ENCODE data around the gene ZMIZ2.

DNA sequence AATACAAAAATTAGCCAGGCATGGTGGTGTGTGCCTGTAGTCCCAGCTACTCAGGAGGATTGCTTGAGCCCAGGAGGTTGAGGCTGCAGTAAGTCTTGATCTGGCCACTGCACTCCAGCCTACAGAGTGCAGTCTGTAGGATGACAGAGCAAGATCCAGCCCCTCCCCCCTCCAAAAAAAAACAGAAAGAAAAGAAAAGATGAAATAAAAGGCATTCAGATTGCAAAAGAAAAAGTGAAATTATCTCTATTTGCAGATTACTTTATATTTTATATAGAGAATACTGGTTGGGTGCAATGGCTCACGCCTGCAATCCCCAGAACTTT lies 20.7 kb upstream of the ZMIZ2 start:
- TF ChIP-seq, protein P1, sequence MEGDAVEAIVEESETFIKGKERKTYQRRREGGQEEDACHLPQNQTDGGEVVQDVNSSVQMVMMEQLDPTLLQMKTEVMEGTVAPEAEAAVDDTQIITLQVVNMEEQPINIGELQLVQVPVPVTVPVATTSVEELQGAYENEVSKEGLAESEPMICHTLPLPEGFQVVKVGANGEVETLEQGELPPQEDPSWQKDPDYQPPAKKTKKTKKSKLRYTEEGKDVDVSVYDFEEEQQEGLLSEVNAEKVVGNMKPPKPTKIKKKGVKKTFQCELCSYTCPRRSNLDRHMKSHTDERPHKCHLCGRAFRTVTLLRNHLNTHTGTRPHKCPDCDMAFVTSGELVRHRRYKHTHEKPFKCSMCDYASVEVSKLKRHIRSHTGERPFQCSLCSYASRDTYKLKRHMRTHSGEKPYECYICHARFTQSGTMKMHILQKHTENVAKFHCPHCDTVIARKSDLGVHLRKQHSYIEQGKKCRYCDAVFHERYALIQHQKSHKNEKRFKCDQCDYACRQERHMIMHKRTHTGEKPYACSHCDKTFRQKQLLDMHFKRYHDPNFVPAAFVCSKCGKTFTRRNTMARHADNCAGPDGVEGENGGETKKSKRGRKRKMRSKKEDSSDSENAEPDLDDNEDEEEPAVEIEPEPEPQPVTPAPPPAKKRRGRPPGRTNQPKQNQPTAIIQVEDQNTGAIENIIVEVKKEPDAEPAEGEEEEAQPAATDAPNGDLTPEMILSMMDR (IDR thresholded peaks at IDR 0.05) = no peak
- TF ChIP-seq POLR2AphosphoS5 (IDR thresholded peaks at IDR 0.05) = no peak
- TF ChIP-seq EP300 (IDR thresholded peaks at IDR 0.05) = no peak
- no peak for TF ChIP-seq POLR2A (IDR thresholded peaks at IDR 0.05)
